Ishikawa (cell line): ENCODE data around the gene SSBP3.

Experiments used
- CEBPB ChIP-seq: IDR thresholded peaks from 2 replicates; pipeline ENCODE4 v1.6.1; 2012
- CREB1 ChIP-seq: IDR thresholded peaks from 2 replicates; pipeline ENCODE4 v1.6.1; 2012; ENCODE audit warnings: low read depth
- EP300 ChIP-seq: IDR thresholded peaks from 2 replicates; pipeline ENCODE4 v1.6.1; 2012; ENCODE audit warnings: borderline replicate concordance
- FOXM1 ChIP-seq: IDR thresholded peaks from 2 replicates; pipeline ENCODE4 v1.6.1; 2012; ENCODE audit warnings: low read depth, borderline replicate concordance
- MAX ChIP-seq: IDR thresholded peaks from 2 replicates; pipeline ENCODE4 v1.6.1; 2012
- RAD21 ChIP-seq: IDR thresholded peaks from 2 replicates; pipeline ENCODE4 v1.6.1; 2012; ENCODE audit warnings: low read depth
- TAF1 ChIP-seq: IDR thresholded peaks from 2 replicates; pipeline ENCODE4 v1.6.1; 2012; ENCODE audit warnings: low read depth, mild to moderate bottlenecking
- TEAD4 ChIP-seq: IDR thresholded peaks from 2 replicates; pipeline ENCODE4 v1.6.1; 2012
- YY1 ChIP-seq: IDR thresholded peaks from 2 replicates; pipeline ENCODE4 v1.6.1; 2012; ENCODE audit warnings: low read depth
- TF ChIP-seq, protein P1 (sequence below): IDR thresholded peaks from 2 replicates; pipeline ENCODE4 v1.6.1; 2012; ENCODE audit warnings: low read depth, mild to moderate bottlenecking

DNA sequence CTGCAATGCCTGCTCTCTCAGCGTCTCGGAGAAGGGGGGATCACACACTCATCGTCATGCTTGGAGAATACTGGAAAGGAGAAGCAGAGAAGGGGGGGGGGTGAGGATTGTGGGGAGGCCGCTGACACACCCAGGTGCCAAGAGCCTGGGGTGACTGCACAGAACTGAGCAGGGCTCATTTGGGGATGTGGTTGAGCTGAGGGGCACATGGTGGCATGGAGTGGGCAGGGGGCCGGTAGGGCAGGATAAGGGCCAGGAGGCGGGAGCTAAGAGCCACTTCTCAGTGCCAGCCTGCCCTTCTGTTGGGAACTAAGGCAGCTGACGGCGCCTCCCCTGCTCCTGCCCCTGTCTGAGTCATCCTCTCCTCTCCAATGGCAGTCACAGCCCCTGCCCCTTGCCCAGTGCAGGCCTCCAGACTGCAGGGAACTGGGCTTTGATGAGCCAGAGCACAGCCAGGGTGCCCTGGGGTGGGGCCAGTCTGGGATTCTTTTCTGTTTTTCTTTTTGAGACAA, 179.0 kb downstream of the SSBP3 start:
- TF ChIP-seq TAF1 (no peak), CEBPB (no peak), YY1 (no peak), RAD21 (no peak), CREB1 (no peak), EP300 (no peak), FOXM1 (no peak), TEAD4 (no peak), MAX (no peak)
- TF ChIP-seq, protein P1, sequence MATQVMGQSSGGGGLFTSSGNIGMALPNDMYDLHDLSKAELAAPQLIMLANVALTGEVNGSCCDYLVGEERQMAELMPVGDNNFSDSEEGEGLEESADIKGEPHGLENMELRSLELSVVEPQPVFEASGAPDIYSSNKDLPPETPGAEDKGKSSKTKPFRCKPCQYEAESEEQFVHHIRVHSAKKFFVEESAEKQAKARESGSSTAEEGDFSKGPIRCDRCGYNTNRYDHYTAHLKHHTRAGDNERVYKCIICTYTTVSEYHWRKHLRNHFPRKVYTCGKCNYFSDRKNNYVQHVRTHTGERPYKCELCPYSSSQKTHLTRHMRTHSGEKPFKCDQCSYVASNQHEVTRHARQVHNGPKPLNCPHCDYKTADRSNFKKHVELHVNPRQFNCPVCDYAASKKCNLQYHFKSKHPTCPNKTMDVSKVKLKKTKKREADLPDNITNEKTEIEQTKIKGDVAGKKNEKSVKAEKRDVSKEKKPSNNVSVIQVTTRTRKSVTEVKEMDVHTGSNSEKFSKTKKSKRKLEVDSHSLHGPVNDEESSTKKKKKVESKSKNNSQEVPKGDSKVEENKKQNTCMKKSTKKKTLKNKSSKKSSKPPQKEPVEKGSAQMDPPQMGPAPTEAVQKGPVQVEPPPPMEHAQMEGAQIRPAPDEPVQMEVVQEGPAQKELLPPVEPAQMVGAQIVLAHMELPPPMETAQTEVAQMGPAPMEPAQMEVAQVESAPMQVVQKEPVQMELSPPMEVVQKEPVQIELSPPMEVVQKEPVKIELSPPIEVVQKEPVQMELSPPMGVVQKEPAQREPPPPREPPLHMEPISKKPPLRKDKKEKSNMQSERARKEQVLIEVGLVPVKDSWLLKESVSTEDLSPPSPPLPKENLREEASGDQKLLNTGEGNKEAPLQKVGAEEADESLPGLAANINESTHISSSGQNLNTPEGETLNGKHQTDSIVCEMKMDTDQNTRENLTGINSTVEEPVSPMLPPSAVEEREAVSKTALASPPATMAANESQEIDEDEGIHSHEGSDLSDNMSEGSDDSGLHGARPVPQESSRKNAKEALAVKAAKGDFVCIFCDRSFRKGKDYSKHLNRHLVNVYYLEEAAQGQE = no peak
